IPS-18a (cell line): ENCODE results near the gene GRIN2A.

ENCODE experiments used
- H3K27ac ChIP-seq: one replicate; pipeline ENCODE4 v1.5.1; 2013; ENCODE audit warnings: low read length
- H3K27me3 ChIP-seq: one replicate; pipeline ENCODE4 v1.6.1; 2013; ENCODE audit warnings: mild to moderate bottlenecking, low read length; ENCODE audit not compliant: control insufficient read depth, insufficient read depth
- H3K36me3 ChIP-seq: one replicate; pipeline ENCODE4 v1.6.1; 2013; ENCODE audit warnings: low read depth, low read length; ENCODE audit not compliant: control insufficient read depth
- H3K4me1 ChIP-seq: one replicate; pipeline ENCODE4 v1.6.1; 2013; ENCODE audit warnings: low read depth, low read length; ENCODE audit not compliant: control insufficient read depth
- H3K4me3 ChIP-seq: one replicate; pipeline ENCODE4 v1.5.1; 2013; ENCODE audit warnings: low read length
- H3K9ac ChIP-seq: one replicate; pipeline ENCODE4 v1.6.1; 2013; ENCODE audit warnings: mild to moderate bottlenecking, low read length, moderate library complexity
- H3K9me3 ChIP-seq: one replicate; pipeline ENCODE4 v1.6.1; 2013; ENCODE audit warnings: low read depth, low read length; ENCODE audit not compliant: control insufficient read depth

Gene GRIN2A

DNA sequence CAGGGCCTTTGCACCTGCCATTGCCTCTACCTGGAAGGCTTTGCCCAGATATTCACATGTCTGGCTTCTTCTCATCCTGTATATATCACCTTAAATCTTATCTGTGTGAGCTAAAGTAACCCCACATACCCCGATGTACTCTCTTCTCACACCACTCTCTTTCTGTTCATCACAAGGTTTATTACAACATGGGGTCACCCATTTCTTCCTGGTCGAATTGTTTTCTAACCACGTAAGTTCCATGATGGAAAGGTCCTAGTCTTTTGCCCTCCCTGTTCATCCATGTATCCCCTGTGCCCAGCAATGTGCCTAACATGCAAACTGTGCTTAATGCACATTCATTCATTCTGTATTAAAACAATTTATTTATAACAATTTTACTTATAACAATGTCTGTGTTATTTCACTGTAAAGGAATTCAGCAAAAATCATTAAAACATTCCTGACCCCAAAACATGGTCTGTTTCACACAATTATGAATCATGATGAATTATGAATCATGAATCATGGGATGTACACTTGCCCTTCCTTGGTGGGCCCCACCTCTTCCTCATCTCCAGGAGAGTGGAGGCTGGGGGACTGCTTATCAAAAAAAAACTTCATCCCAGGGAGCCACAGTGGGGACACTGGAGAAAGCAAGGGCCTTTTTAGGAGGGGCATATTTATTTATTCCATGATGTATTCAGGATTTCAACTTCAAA is 336.4 kb downstream of the GRIN2A start:
- Histone ChIP-seq H3K27ac (no peak overlapping the region), H3K36me3 (no peaks in the 10 kb centered on the region), H3K4me1 (peaks cover 3% of the 10 kb centered on the region), H3K27me3 (no peaks in the 10 kb centered on the region), H3K9me3 (no peaks in the 10 kb centered on the region), H3K4me3 (no peak overlapping the region), H3K9ac (no peak overlapping the region)

DNA sequence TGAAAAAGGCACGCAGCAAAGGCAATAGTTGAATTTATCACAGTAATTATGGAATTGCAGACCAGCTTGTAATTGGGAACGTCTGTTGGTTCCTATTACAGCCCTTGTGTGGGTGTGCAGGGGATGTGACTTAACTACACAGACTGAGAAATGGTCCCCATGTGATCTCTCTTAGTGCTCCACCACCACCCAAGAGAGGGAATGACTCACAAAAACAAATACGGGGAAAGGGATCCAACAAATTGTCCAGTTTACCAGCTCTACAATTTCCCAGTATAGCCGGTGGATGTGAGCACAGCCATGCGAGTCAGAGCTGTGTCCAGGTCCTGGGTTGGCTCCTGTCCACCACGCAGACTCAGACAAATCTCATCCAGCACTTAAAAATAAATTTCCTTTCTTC is 337.9 kb downstream of the GRIN2A start:
- Histone ChIP-seq H3K27ac (no peak overlapping the region), H3K4me1 (peaks cover 7% of the 10 kb centered on the region), H3K27me3 (no peaks in the 10 kb centered on the region), H3K9ac (no peak overlapping the region), H3K36me3 (no peaks in the 10 kb centered on the region), H3K4me3 (no peak overlapping the region), H3K9me3 (no peaks in the 10 kb centered on the region)

DNA sequence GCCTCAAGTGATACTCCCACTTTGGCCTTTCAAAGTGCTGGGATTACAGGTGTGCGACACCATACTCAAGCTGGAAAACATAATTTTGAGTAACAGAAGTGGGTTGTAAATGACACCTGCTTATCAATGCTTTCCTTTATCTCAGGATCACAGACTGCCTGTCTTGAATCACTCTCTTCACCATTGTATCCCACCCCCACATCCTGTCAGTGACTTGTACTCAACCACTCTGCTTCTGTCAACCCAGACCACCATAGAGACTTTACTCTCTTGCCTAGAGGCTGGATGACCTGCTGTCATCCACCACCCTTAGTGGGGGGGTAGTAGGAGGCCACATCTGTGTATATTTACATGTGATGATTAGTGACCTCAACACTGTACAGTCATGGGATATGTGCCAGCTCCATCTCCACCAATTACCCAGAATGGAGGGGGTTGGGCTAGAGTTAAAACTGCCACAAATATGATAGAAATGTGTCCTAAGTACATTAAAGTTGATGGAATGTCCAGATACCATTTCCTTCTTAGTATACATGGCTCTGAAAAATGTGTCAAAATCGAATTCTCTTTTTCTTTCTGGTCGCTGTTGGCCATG is 338.7 kb downstream of the GRIN2A start:
- Histone ChIP-seq H3K9ac (no peak overlapping the region), H3K27me3 (no peaks in the 10 kb centered on the region), H3K27ac (no peak overlapping the region), H3K4me1 (peaks cover 7% of the 10 kb centered on the region), H3K4me3 (no peak overlapping the region), H3K36me3 (no peaks in the 10 kb centered on the region), H3K9me3 (no peaks in the 10 kb centered on the region)

DNA sequence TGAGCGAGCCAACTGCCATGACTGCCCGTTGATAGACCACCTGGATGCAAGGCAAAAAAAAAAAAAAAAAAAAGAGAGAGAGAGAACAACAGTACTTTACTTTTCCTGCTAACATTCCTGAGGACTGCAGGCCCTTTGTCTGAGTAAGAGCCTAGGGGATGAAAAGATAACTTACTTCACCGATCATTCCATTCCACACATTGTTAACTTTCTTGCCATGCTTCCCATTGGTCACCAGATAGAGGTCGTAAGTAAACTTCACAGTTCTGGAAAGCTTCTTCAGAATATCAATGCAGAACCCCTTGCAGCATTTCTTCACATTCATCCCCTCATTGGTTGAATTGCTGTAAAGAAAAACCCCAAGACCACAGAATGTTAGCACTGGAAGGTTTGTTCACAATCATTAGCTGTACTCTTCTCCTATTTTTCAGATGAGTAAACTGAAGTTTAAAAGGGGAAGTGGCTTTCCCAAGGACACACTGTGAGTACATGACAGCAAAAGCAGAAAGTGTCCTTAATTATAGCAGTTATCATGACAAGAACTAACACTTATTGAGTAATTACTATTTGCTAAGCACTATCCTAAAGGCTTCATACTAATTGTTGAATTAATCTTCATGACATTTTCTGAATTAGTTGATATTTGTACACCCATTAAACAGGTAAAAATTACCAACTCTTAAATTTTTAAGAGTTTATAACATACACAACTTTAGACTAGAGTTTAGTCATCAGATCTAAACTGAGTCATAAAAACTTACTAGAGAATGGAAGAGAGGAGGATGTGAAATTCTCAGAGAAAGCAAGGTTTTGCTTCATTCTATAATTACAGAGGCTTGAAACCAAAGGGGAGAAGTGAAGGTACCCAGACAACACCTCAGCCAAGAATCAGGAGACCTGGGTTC is 341.2 kb downstream of the GRIN2A start:
- no peak overlapping the region for H3K9ac ChIP-seq
- no peaks in the 10 kb centered on the region for H3K27me3 ChIP-seq
- H3K36me3 ChIP-seq, result no peaks in the 10 kb centered on the region
- H3K9me3 ChIP-seq, result no peaks in the 10 kb centered on the region
- H3K4me3 ChIP-seq, result no peak overlapping the region
- H3K27ac ChIP-seq, result no peak overlapping the region
- peaks cover 14% of the 10 kb centered on the region for H3K4me1 ChIP-seq

DNA sequence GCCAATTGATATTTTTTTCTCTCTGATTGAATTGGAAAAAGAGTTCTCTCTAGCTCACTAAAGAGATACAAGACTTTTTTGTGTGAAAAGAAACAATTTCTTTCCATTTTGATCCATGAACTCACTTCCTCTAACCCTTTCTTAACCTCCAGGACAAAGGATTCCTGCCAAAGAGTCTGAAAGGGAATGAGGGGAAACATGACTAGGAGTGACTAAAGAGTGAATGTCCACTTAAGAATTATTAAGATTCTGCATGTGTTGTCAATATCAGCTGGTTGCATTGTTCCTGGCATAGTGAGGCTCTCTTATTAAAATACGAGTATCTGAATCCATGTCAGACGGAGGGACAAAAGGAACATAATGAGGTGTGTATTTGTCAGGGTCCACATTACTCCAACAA is 344.7 kb downstream of the GRIN2A start:
- no peaks in the 10 kb centered on the region for H3K36me3 ChIP-seq
- no peak overlapping the region for H3K9ac ChIP-seq
- H3K4me3 ChIP-seq, result no peak overlapping the region
- H3K9me3 ChIP-seq, result no peaks in the 10 kb centered on the region
- peaks cover 14% of the 10 kb centered on the region for H3K4me1 ChIP-seq
- no peaks in the 10 kb centered on the region for H3K27me3 ChIP-seq
- H3K27ac ChIP-seq, result no peak overlapping the region

DNA sequence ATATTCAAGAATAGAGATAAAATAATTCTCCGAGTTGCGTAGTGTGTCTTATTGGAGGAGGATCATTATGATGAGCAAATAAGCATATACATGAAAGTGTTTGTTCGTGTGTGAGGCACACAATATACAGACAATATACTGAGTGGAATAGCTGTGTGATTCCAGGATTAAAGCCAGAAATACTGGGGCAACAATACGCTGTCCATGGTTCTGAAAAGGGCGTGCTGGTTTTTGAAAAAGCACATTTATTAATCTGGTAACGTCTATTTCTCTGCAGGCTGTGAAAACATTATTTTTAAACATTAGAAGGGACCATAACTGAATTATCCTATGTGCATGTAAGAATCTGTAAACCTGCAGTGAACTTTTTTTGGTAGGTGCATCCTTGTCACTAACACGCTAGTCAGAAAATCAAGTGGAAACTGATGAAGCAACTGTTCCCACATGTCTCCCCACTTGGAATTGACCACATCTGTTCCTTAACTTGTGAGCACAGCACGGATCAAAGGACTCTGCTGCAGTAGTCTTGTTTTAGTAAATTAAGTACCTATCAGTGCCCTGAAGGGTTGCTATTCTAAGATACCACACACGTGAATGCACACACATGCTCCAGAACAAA is 346.0 kb downstream of the GRIN2A start:
- Histone ChIP-seq H3K9ac (no peak overlapping the region), H3K27me3 (no peaks in the 10 kb centered on the region), H3K9me3 (no peaks in the 10 kb centered on the region), H3K4me3 (no peak overlapping the region), H3K36me3 (no peaks in the 10 kb centered on the region), H3K4me1 (peaks cover 14% of the 10 kb centered on the region), H3K27ac (no peak overlapping the region)

DNA sequence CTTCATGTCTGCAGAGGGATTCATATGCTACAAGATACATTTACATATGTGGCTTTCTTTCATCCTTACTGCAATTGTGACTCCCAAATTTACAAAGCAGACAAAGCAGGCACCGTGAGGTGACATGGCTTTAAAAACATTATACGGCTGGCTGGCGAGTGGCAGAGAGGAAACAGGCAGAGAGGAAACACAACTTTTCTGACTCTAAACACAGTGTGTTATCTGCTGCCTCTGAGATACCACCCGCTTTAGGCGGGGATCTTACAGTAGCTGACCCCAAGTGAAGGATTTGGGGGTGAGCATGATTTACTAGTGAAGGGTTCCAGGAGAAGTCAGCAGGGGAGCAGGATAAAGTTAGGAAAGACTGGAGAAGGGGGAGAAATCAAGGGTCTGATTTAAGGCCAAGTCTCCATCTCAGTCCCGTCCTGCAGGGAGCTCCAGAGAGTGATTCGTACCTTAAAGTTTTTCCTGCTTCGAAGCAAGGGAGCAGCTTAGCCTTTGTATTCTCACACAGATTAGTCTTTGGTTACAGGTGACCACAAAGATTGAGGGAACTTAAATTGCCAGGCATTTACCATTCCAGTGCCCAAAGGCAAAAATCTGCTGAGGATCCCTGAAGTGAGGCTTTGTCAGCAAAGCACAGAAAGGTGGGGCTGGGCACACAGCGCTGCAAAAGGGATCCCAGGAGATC is 355.0 kb downstream of the GRIN2A start:
- H3K4me3 ChIP-seq, result no peak overlapping the region
- peaks cover 33% of the 10 kb centered on the region for H3K4me1 ChIP-seq
- H3K36me3 ChIP-seq, result no peaks in the 10 kb centered on the region
- H3K9ac ChIP-seq, result no peak overlapping the region
- no peak overlapping the region for H3K27ac ChIP-seq
- peaks cover 25% of the 10 kb centered on the region for H3K27me3 ChIP-seq
- H3K9me3 ChIP-seq, result no peaks in the 10 kb centered on the region

DNA sequence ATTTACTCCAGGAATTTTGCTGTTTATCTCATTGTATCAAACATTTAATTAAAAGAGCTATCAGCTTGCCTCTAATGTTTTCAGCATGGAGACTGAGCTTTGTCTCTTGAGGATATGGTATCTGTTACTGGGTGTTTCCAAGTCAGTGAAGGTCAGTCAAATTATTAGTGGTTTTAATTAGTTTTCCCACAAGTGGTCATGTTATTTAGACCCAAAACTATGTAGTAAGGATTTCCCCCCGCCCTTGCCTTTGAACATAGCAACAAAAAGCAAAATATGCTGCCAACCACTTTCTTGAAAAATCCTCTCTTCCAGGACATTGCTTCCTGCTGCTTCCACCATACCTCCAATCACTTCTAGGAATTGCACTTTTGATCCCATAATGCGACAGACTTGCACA is 355.6 kb downstream of the GRIN2A start:
- Histone ChIP-seq H3K4me1 (peaks cover 38% of the 10 kb centered on the region), H3K9ac (no peak overlapping the region), H3K27me3 (peaks cover 25% of the 10 kb centered on the region), H3K4me3 (no peak overlapping the region), H3K27ac (no peak overlapping the region), H3K36me3 (no peaks in the 10 kb centered on the region), H3K9me3 (no peaks in the 10 kb centered on the region)

DNA sequence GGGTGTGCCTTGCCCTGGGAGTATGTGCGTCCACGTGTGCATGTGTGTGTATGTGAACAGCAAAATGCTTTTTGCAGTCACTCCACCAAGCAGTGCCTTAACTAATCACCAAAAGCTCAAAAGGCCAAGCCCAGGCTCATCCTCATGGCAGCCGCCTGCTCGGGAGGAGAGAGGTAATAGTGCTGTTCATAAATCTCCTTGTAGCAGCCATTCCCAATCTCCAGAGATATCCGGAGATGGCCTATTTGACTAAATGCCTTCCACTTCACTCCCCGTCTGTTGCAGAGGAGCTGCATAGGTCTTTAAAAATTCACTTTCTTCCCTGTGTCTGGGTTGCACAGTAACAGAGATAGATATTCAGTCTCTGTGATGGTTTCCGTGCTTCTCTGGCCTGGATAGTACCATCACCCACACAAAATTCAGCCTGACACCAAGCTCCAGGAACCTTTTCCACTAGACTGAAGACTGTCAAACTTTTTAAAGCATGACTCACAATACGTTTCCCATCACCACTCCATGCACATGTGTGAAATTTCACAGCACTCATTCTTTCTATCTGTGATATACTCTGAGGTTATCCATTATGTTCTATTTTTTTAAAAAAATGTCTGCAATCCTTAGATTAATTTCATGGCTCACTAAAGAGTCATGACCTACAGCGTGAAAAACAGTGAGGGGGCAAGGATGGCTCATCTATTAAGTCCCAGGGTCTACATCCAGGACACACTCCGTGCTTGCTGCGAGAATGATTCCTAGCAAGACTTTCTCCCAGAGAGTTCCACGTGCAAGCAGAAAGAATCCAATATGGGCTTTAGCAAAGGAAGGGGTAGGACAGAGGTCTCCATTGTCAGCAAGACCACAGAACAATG is 357.8 kb downstream of the GRIN2A start:
- Histone ChIP-seq H3K4me1 (peaks cover 60% of the 10 kb centered on the region), H3K27ac (no peak overlapping the region), H3K9ac (no peak overlapping the region), H3K4me3 (no peak overlapping the region), H3K27me3 (peaks cover 25% of the 10 kb centered on the region), H3K9me3 (no peaks in the 10 kb centered on the region), H3K36me3 (no peaks in the 10 kb centered on the region)

DNA sequence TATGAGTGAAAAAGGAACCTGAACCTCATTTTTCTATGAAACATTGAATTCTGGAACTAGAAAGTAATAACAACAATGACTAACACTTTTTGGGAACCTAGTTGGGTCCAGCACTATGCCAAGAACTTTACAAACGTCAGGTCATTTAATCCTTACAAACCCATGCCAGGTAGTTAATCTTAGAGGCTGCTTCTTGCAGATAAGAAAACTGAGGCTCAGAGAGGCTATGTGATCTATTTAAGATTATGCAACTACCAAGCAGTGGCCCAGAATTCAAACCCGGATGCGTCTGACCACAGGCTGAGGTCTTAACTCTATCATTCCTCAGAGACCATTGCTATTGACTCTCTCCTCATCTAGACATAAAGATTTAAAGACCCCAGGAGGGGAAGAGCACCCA is 358.7 kb downstream of the GRIN2A start:
- H3K27ac ChIP-seq, result no peak overlapping the region
- no peaks in the 10 kb centered on the region for H3K36me3 ChIP-seq
- peaks cover 25% of the 10 kb centered on the region for H3K27me3 ChIP-seq
- H3K4me3 ChIP-seq, result no peak overlapping the region
- H3K4me1 ChIP-seq, result peaks cover 61% of the 10 kb centered on the region
- H3K9me3 ChIP-seq, result no peaks in the 10 kb centered on the region
- no peak overlapping the region for H3K9ac ChIP-seq
